Mesenchymal stem cell (in vitro differentiated cells and primary cell): ENCODE results near the gene CHRM5.

ENCODE experiments used
- DNase-seq: peaks from one replicate; pipeline ENCODE4 v3.0.0-alpha.2; 2013
- H2AFZ ChIP-seq: one replicate; pipeline ENCODE4 v1.6.1; 2013; ENCODE audit warnings: low read depth, mild to moderate bottlenecking, control low read depth, inconsistent platforms, low read length, moderate library complexity
- H2AK5ac ChIP-seq: 2 replicates; pipeline ENCODE4 v1.6.1; 2013; ENCODE audit warnings: low read length, moderate library complexity, mild to moderate bottlenecking, inconsistent platforms; ENCODE audit not compliant: severe bottlenecking
- H2BK120ac ChIP-seq: one replicate; pipeline ENCODE4 v1.6.1; 2013; ENCODE audit warnings: low read depth, mild to moderate bottlenecking, inconsistent platforms, low read length, moderate library complexity
- H2BK12ac ChIP-seq, 2 experiments: one replicate each; pipeline ENCODE4 v1.6.1; 2013; ENCODE audit warnings: inconsistent platforms in 2 of 2, low read length in 2 of 2, mild to moderate bottlenecking in 2 of 2, moderate library complexity in 2 of 2, control low read depth in 1 of 2
- H2BK15ac ChIP-seq: one replicate; pipeline ENCODE4 v1.6.1; 2013; ENCODE audit warnings: mild to moderate bottlenecking, low read depth, inconsistent platforms; ENCODE audit not compliant: poor library complexity, severe bottlenecking
- H2BK5ac ChIP-seq: 2 replicates; pipeline ENCODE4 v1.6.1; 2013; ENCODE audit warnings: low read depth, mild to moderate bottlenecking, low read length, control low read depth, inconsistent platforms; ENCODE audit not compliant: poor library complexity, severe bottlenecking
- H3K14ac ChIP-seq, 2 experiments: one replicate each; pipeline ENCODE4 v1.6.1; 2013; ENCODE audit warnings: inconsistent platforms in 2 of 2, low read length in 2 of 2, control low read depth in 1 of 2, mild to moderate bottlenecking in 1 of 2, moderate library complexity in 1 of 2
- H3K18ac ChIP-seq, 2 experiments: one replicate each; pipeline ENCODE4 v1.6.1; 2013; ENCODE audit warnings: inconsistent platforms in 2 of 2, low read length in 2 of 2, control low read depth in 1 of 2, low read depth in 1 of 2, mild to moderate bottlenecking in 1 of 2
- H3K23ac ChIP-seq, 2 experiments: one replicate each; pipeline ENCODE4 v1.6.1; 2013; ENCODE audit warnings: inconsistent platforms in 2 of 2, low read length in 2 of 2, mild to moderate bottlenecking in 2 of 2, moderate library complexity in 2 of 2, control low read depth in 1 of 2
- H3K27ac ChIP-seq: 2 replicates; pipeline ENCODE4 v1.5.1; 2013; ENCODE audit warnings: mild to moderate bottlenecking, moderate library complexity, low read length, control low read depth, inconsistent platforms; ENCODE audit not compliant: poor library complexity, severe bottlenecking
- H3K27me3 ChIP-seq, 2 experiments: 2 replicates each; pipeline versions ENCODE4 v1.6.1 to v1.7.0; 2013; ENCODE audit warnings: low read length in 2 of 2, mild to moderate bottlenecking in 2 of 2, moderate library complexity in 2 of 2, control low read depth in 1 of 2, inconsistent platforms in 1 of 2; ENCODE audit not compliant: control insufficient read depth in 1 of 2, insufficient read depth in 1 of 2
- H3K36me3 ChIP-seq, 2 experiments: 2 replicates each; pipeline versions ENCODE4 v1.6.1 to v1.7.0; 2013; ENCODE audit warnings: low read length in 2 of 2, control low read depth in 1 of 2, inconsistent platforms in 1 of 2, low read depth in 1 of 2, mild to moderate bottlenecking in 1 of 2; ENCODE audit not compliant: insufficient read depth in 2 of 2, control insufficient read depth in 1 of 2
- H3K4ac ChIP-seq, 2 experiments: one replicate each; pipeline ENCODE4 v1.6.1; 2013; ENCODE audit warnings: inconsistent platforms in 2 of 2, low read length in 2 of 2, mild to moderate bottlenecking in 2 of 2, moderate library complexity in 2 of 2, control low read depth in 1 of 2, low read depth in 1 of 2
- H3K4me1 ChIP-seq: 2 replicates; pipeline ENCODE4 v1.6.1; 2013; ENCODE audit warnings: low read depth, low read length, control low read depth; ENCODE audit not compliant: control insufficient read depth, insufficient read depth
- H3K4me2 ChIP-seq: 2 replicates; pipeline ENCODE4 v1.6.1; 2013; ENCODE audit warnings: low read length, mild to moderate bottlenecking, inconsistent platforms; ENCODE audit not compliant: poor library complexity, severe bottlenecking
- H3K4me3 ChIP-seq, 2 experiments: 2 replicates each; pipeline versions ENCODE4 v1.5.1 to v1.7.0; 2013; ENCODE audit warnings: low read length in 2 of 2, mild to moderate bottlenecking in 2 of 2, control low read depth in 1 of 2, low read depth in 1 of 2; ENCODE audit not compliant: insufficient read depth in 1 of 2
- H3K79me1 ChIP-seq: replicated peaks from 2 replicates; pipeline ENCODE4 v1.6.1; 2013; ENCODE audit warnings: mild to moderate bottlenecking, control low read depth, low read length, inconsistent platforms; ENCODE audit not compliant: poor library complexity, severe bottlenecking
- H3K9ac ChIP-seq: 2 replicates; pipeline ENCODE4 v1.7.0; 2013; ENCODE audit warnings: mild to moderate bottlenecking, low read length, moderate library complexity
- H3K9me3 ChIP-seq: 2 replicates; pipeline ENCODE4 v1.7.0; 2013; ENCODE audit warnings: mild to moderate bottlenecking, low read length; ENCODE audit not compliant: control insufficient read depth
- H4K8ac ChIP-seq: one replicate; pipeline ENCODE4 v1.6.1; 2013; ENCODE audit warnings: inconsistent platforms, mild to moderate bottlenecking, low read length, moderate library complexity
- H4K91ac ChIP-seq: one replicate; pipeline ENCODE4 v1.6.1; 2013; ENCODE audit warnings: mild to moderate bottlenecking, low read length, inconsistent platforms
- WGBS: methylation state at CpG from one replicate; pipeline ENCODE4 v1.1.7; 2013; ENCODE audit warnings: mixed read lengths; 5-methylcytosine and 5-hydroxymethylcytosine counted together

The CHRM5 gene

GRCh38 chr15:34065941-34066340, 97.6 kb downstream of the CHRM5 start:
- Histone ChIP-seq H2BK5ac (no peak overlapping the region), H3K27ac (no peak overlapping the region), H3K4me1 (no peaks in the 10 kb centered on the region), H3K4me2 (no peak overlapping the region), H2AFZ (no peak overlapping the region), H2AK5ac (no peak overlapping the region), H3K23ac (no peak overlapping the region), H4K8ac (no peak overlapping the region), H3K36me3 (no peaks in the 10 kb centered on the region), H3K18ac (no peak overlapping the region), H3K9me3 (no peaks in the 10 kb centered on the region), H3K79me1 (no peaks in the 10 kb centered on the region), H3K27me3 (no peaks in the 10 kb centered on the region), H3K9ac (no peak overlapping the region), H3K14ac (no peak overlapping the region), H3K4ac (no peak overlapping the region), H4K91ac (no peak overlapping the region), H2BK15ac (no peak overlapping the region), H2BK120ac (no peak overlapping the region), H2BK12ac (no peak overlapping the region), H3K4me3 (no peak overlapping the region)
- DNase-seq = no peak
- 81% methylated on average over 8 of the region's 8 CpGs for WGBS

- Histone ChIP-seq H3K14ac (no peak overlapping the region), H3K9me3 (no peaks in the 10 kb centered on the region), H3K36me3 (no peaks in the 10 kb centered on the region), H2AK5ac (no peak overlapping the region), H3K23ac (no peak overlapping the region), H3K27ac (no peak overlapping the region), H3K18ac (no peak overlapping the region), H2BK15ac (no peak overlapping the region), H4K91ac (no peak overlapping the region), H2BK12ac (no peak overlapping the region), H3K4ac (no peak overlapping the region), H3K9ac (no peak overlapping the region), H3K4me3 (no peak overlapping the region), H4K8ac (no peak overlapping the region), H3K27me3 (no peaks in the 10 kb centered on the region), H3K79me1 (no peaks in the 10 kb centered on the region), H2BK120ac (no peak overlapping the region), H3K4me1 (no peaks in the 10 kb centered on the region), H2AFZ (no peak overlapping the region), H3K4me2 (no peak overlapping the region), H2BK5ac (no peak overlapping the region)
- no peak for DNase-seq
- 82% methylated on average over 5 of the region's 6 CpGs for WGBS
These were observed 101.7 kb downstream of the CHRM5 start for GRCh38 chr15:34070003-34070402.

DNA sequence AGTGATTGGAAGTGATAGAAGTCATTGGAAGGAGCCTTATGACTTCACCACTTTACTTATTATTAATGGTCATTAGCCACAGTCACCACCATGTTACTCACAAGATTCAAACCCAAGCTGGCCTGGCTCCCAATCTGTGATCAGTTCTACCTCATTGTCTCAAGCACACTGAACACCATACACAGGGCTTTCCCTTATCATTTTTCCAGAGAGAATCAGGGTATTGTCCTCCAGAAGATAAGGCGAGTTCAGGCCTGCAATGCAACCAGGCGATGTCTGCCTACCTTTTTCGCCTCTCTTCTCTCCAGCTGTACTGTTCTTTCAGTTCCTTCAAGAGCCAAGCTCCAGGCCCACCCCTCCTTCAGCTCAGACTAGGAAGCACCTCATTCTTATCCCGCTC, 108.5 kb downstream of the CHRM5 start:
- WGBS = 95% methylated on average over 4 of the region's 4 CpGs
- no peak overlapping the region for H4K91ac ChIP-seq
- H3K4ac ChIP-seq = no peak overlapping the region
- no peak overlapping the region for H3K18ac ChIP-seq
- H4K8ac ChIP-seq = no peak overlapping the region
- H2BK12ac ChIP-seq = no peak overlapping the region
- H2AFZ ChIP-seq = no peak overlapping the region
- H2AK5ac ChIP-seq = no peak overlapping the region
- H3K27ac ChIP-seq = no peak overlapping the region
- no peak overlapping the region for H3K4me3 ChIP-seq
- no peaks in the 10 kb centered on the region for H3K27me3 ChIP-seq
- no peak overlapping the region for H2BK120ac ChIP-seq
- DNase-seq = no peak
- H2BK5ac ChIP-seq = no peak overlapping the region
- no peak overlapping the region for H3K23ac ChIP-seq
- H3K79me1 ChIP-seq = no peaks in the 10 kb centered on the region
- H3K9ac ChIP-seq = no peak overlapping the region
- no peak overlapping the region for H3K4me2 ChIP-seq
- H3K14ac ChIP-seq = no peak overlapping the region
- no peaks in the 10 kb centered on the region for H3K4me1 ChIP-seq
- no peaks in the 10 kb centered on the region for H3K36me3 ChIP-seq
- no peaks in the 10 kb centered on the region for H3K9me3 ChIP-seq
- no peak overlapping the region for H2BK15ac ChIP-seq

GRCh38 chr15:34078900-34079299, 110.6 kb downstream of the CHRM5 start:
- Histone ChIP-seq H3K9me3 (no peaks in the 10 kb centered on the region), H3K4me1 (no peaks in the 10 kb centered on the region), H3K14ac (no peak overlapping the region), H2BK15ac (no peak overlapping the region), H2AFZ (no peak overlapping the region), H3K23ac (no peak overlapping the region), H3K9ac (no peak overlapping the region), H3K18ac (no peak overlapping the region), H4K91ac (no peak overlapping the region), H2BK5ac (no peak overlapping the region), H3K4ac (no peak overlapping the region), H3K4me3 (no peak overlapping the region), H2BK120ac (no peak overlapping the region), H3K4me2 (no peak overlapping the region), H2AK5ac (no peak overlapping the region), H2BK12ac (no peak overlapping the region), H3K27me3 (no peaks in the 10 kb centered on the region), H3K79me1 (no peaks in the 10 kb centered on the region), H3K36me3 (peaks cover 0 to 11% of the 10 kb centered on the region in 2 experiments), H3K27ac (no peak overlapping the region), H4K8ac (no peak overlapping the region)
- WGBS = 97% methylated on average over 2 of the region's 3 CpGs
- DNase-seq = no peak
